ENCODE measurements around the gene EPHA6.
"Not testable (repeated sequence)": the region's sequence is repeated elsewhere in the genome, so short reads cannot be mapped to it uniquely, and the experiment has no call there.

Gene EPHA6

DNA sequence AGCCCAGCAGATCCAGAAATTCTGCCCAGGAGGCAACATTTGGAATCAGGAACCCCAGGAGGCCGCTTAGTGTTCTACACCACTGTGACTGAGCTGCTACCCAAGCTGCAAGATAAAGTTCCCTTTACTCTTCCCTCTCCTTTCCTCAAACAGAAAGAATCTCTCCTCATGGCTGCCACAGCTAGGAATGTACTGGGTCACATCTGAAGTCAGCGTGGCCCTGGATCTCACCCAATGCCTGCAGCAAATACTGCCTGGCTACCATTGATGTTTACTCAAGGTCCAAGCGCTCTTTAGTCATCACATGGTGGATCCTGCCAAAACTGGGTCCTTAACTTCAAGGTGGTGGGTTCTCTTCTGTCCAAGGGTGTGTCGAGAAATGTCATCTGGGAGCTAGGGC is 382.7 kb downstream of the EPHA6 start:
- DNase-seq = no peak

DNA sequence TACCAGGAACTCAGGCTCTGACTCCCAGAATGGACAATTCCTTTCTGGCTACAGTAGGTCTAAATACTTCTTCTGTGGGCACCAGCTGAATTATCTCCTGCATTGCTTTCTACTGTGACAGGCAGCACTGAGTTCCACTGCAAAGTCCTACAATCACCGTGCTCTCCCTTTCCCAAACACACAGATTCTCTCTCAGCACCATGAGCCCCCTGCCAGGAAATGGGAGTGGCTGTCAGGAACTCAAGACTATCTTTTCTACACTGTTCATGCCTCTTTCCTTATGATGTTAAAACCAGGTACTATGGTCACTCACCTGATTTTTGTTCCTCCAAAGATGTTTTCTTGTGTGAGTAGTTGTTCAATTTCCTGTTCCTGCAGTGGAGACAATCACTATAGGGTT is 383.4 kb downstream of the EPHA6 start:
- DNase-seq = no peak

- no peak for DNase-seq
These were observed 386.0 kb downstream of the EPHA6 start for GRCh38 chr3:97200387-97200786.

- no peak for DNase-seq
These were observed 387.4 kb downstream of the EPHA6 start for GRCh38 chr3:97201814-97202213.

GRCh38 chr3:97228966-97229365 is 414.6 kb downstream of the EPHA6 start:
- no peak for DNase-seq

DNA sequence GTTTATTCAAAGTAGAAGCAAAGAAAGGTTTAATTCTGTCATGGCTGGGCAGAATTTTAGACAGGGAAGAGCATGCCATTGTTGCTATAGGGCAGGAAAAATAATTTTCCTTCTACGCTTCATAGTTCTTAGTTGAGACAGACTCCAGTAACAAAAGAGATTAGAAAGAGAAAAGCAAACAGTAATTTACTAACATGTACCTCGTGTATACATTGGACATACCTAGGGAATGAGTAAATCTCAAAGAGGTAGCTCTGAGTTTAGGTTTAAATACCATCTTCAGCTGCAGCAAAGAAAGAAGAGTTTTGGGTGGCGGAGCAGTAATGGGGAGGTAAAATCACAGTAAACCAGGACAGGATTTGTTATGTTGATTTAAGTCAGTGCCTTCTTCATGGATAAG is 416.1 kb downstream of the EPHA6 start:
- no peak for DNase-seq

GRCh38 chr3:97232393-97233034 is 418.1 kb downstream of the EPHA6 start:
- no peak for DNase-seq

- no peak for DNase-seq
These were observed 420.8 kb downstream of the EPHA6 start for GRCh38 chr3:97235179-97235578.

DNA sequence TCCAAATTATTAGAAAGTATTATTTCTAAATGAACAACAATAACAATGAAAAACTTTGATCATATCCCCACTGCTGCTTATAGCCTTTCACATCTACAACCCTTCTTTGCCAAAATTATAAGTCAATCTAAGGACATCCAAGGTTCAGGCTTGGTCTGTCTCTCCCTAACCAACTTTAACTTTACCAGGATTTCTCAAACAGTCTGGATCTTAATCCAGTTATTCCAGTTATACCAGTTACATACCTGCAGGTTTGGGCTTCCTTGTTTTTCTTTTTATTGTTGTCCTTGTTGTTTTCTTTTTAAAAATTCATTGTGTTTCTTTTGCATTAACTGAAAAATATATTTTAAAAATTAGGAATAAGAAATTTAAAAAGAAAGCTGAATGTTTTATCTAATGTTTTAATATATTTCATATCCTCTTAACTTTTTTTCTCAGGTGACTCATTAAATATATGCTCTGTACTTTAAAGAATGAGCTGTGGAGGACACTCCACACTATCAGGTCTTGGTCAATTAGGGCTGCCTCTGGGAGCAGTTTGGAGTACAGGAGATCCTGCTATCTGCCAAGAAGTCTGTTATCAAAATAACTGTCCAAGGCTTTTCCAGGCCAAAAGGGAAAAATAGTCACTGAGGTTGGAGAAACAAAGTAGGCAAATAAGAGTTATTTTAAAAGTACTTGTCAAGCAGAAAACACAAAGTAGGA is 421.4 kb downstream of the EPHA6 start:
- no peak for DNase-seq

DNA sequence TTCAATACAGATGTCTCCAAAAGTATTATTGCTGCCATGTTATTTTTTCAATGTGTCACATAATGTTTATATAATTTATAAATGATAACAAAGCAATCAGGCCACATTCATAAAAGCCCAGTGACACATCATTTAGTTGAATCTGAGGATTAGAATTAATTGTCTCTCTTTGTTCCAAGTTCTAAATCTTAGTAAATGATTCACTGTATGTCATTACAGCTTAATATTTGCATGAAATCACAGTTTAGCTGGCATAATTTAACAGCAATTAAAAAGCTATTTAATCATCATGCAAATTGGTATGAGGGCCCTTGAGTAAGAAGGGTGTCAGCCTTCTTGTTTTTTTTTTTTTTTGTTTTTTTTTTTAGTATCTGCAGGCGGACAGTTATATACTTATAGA is 427.0 kb downstream of the EPHA6 start:
- no peak for DNase-seq

GRCh38 chr3:97245201-97245910 is 431.0 kb downstream of the EPHA6 start:
- DNase-seq = no peak

GRCh38 chr3:97256060-97256459 is 441.7 kb downstream of the EPHA6 start:
- DNase-seq = no peak

DNA sequence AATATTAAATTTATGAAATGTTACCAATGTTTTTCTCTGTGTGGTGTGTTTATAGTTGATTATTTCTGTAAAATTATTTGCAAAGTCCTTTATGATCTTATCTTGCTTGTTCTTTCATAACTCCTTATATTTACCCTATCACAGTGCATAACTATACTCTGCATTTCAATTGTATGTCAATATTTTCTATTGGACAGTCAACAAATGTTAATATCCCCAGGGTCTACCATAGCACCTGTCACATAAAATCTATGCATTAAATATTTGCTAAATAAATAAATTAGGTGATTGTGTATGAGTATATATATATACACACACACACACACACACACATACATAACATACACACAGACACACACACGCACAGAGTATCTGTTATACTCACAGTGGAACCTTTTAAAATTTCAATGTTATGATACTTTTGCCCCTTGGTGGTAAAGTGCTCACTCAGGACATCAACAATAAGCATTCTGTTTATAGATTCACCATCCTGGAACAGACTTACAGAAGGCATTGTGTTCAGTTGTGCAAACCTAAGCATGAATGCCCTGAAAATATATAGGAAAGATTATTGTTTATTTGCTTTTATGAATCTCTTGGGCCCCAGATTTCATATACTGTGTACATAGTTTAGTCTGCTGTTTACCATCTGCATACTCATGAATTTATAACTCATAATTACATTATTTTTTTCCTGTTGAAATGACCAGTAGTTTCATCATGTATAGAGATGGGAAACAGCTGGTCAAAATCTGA is 443.7 kb downstream of the EPHA6 start:
- DNase-seq = no peak

DNA sequence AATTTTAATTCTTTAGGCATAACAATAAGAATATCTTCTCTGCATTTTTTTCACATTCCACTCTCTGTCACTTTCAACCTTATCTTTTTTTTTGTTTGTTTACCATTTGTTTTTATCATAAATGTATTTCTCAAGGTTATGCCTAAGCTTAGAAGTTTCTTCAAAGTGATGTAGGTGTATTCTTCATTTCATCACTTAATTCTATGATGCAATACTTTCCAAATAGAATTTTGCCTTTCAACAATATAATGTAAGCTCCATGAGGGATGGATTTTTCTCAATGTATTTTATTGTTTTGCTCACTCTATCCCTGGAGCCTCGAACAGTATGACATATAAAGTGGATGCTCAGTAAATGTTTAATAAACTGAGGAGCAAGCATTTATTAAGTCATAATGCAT is 444.9 kb downstream of the EPHA6 start:
- no peak for DNase-seq

DNA sequence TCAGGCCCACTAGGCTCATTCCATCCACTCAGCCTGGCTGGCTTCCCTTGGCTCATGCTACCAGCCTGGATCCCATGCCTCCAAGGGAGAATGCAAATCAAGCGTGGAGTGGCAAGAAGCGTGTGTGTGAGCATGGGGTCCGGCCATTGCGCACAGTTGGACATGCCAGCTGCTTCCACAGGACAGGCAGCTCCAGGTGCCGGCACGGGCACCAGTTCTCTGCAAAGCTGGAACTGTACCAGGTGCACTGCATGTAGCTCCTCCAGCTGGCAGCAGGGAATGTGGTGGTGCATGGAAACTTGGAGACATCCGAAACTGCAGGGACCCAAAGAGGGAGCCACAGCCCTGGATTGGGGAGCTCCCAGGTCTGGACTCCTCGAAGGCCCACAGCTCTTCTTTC is 449.8 kb downstream of the EPHA6 start:
- DNase-seq = no peak

- no peak for DNase-seq
These were observed 451.0 kb downstream of the EPHA6 start for GRCh38 chr3:97265237-97266005.

GRCh38 chr3:97269202-97269601 is 454.8 kb downstream of the EPHA6 start:
- no peak for DNase-seq

DNA sequence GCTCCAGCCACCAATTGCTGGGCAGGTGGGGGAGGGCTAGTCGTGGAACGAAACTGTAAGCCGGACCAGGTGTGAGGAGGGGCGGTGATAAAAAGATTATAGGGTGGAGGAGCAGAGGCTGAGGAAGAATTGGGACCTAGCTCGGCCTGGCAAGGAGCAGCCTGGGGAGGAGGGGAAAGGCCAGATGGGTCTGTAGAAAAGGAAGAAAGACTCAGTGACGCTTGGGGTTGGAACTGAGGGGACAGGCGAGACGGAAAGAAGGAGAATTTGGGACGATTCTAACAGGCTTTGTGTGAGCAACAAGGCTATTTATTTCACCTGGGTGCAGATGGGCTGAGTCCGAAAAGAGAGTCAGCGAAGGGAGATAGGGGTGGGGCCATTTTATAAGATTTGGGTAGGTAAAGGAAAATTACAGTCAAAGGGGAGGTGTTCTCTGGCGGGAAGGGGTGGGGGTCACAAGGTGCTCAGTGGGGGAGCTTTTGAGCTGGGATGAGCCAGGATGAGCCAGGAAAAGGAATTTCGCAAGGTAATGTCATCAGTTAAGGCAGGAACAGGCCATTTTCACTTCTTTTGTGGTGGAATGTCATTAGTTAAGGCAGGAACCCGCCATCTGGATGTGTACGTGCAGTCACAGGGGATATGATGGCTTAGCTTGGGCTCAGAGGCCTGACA is 462.6 kb downstream of the EPHA6 start:
- DNase-seq = not testable (repeated sequence)

- no peak for DNase-seq
These were observed 463.3 kb downstream of the EPHA6 start for GRCh38 chr3:97277708-97278107.

- no peak for DNase-seq
These were observed 464.1 kb downstream of the EPHA6 start for GRCh38 chr3:97278506-97278905.

GRCh38 chr3:97291901-97292300 is 477.5 kb downstream of the EPHA6 start:
- DNase-seq = no peak

DNA sequence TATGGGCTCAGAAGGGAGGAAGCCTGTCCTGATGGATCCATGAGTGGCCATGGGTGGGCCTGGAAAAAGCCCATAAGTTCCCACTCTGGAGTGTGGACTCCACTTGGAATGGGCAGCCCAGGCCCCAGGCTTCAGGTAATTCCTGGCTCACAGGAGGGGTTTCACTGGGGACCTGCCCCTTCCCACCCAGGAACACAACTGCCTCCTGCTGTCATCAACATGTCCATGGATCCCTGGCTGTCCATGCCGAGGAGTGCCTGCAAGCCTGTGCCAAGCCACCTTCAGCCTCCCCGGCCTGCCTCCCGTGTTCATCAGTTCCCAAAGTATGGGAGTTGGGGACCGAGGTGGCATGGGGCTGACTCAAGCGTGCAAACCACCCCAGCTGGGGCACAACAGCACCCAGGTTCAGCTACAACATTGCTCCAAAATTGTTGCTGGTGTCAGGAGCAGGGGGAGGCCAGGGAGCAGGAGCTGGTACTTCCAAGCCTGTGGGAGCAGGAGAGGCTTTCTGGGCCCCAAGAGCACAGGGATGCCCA is 479.3 kb downstream of the EPHA6 start:
- no peak for DNase-seq

Data from NCI-H1694 treated with DMSO at 0.1 percent for 48 hours (cell line).